Progenitor cell of endocrine pancreas (in vitro differentiated cells): ENCODE data around the gene LBR. TPM values are rescaled to one million over a fixed set of nuclear protein-coding genes. Genes with fewer than 3 reads are reported as not detected.

Source experiments
- DNase-seq: peaks from one replicate; pipeline ENCODE4 v3.0.0; 2021; ENCODE audit warnings: low spot score; ENCODE audit not compliant: unreplicated experiment
- H3K27ac Mint-ChIP-seq: 2 replicates; pipeline ENCODE4 v1.8.0; 2021; ENCODE audit warnings: mild to moderate bottlenecking, moderate library complexity, mixed read lengths
- H3K27me3 Mint-ChIP-seq: 2 replicates; pipeline ENCODE4 v1.8.0; 2021; ENCODE audit warnings: mixed read lengths
- H3K36me3 Mint-ChIP-seq: 2 replicates; pipeline ENCODE4 v1.8.0; 2022; ENCODE audit warnings: mixed read lengths; ENCODE audit not compliant: insufficient read depth
- H3K4me1 Mint-ChIP-seq: 2 replicates; pipeline ENCODE4 v1.8.0; 2021; ENCODE audit warnings: low read depth, mixed read lengths
- H3K4me3 Mint-ChIP-seq: 2 replicates; pipeline ENCODE4 v1.8.0; 2021; ENCODE audit warnings: low read depth, mild to moderate bottlenecking, moderate library complexity, mixed read lengths
- H3K9me3 Mint-ChIP-seq: 2 replicates; pipeline ENCODE4 v1.8.0; 2021; ENCODE audit warnings: low read depth, mixed read lengths
- total RNA-seq: library from RNA; stranded (reverse); gene quantifications from 2 replicates; pipeline ENCODE4 v1.2.1, GENCODE V29; 2021
- TF ChIP-seq, protein P1 (sequence below): fragments of 200-600 bp; sonication (generic); IDR thresholded peaks from one replicate; pipeline ENCODE4 v1.5.0; 2021; ENCODE audit warnings: antibody characterized with exemption, mild to moderate bottlenecking; ENCODE audit not compliant: unreplicated experiment

The LBR gene
- total RNA-seq, 1 donor from 2014 or later, result 116 TPM

DNA sequence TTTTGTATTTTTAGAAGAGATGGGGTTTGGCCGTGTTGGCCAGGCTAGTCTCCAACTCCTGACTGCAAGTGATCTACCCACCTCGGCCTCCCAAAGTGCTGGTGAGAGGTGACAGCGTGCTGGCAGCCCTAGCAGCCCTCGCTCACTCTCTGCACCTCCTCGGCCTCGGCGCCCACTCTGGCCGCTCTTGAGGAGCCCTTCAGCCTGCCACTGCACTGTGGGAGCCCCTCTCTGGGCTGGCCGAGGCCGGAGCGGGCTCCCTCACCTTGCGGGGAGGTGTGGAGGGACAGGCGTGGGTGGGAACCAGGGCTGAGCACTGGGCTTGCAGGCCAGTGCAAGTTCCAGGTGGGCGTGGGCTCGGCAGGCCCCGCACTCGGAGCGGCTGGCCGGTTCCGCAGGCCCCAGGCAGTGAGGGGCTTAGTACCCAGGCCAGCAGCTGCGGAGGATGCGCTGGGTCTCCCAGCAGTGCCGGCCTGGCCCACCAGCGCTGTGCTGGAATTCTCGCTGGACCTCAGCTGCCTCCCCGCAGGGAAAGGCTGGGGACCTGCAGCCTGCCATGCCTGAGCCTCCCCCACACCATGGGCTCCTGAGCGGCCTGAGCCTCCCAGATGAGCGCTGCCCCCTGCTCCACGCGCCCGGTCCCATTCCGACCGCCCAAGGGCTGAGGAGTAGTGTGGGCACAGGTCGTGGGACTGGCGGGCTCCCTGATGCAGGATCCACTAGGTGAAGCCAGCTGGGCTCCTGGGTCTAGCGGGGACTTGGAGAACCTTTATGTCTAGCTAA, 3.4 kb upstream of the LBR start:
- Mint-ChIP-seq H3K27ac (no peak overlapping the region), H3K27me3 (peaks cover 4% of the 10 kb centered on the region), H3K9me3 (no peaks in the 10 kb centered on the region), H3K36me3 (no peaks in the 10 kb centered on the region), H3K4me3 (no peak overlapping the region), H3K4me1 (peaks cover 13% of the 10 kb centered on the region)
- no peak for DNase-seq
- TF ChIP-seq, protein P1, sequence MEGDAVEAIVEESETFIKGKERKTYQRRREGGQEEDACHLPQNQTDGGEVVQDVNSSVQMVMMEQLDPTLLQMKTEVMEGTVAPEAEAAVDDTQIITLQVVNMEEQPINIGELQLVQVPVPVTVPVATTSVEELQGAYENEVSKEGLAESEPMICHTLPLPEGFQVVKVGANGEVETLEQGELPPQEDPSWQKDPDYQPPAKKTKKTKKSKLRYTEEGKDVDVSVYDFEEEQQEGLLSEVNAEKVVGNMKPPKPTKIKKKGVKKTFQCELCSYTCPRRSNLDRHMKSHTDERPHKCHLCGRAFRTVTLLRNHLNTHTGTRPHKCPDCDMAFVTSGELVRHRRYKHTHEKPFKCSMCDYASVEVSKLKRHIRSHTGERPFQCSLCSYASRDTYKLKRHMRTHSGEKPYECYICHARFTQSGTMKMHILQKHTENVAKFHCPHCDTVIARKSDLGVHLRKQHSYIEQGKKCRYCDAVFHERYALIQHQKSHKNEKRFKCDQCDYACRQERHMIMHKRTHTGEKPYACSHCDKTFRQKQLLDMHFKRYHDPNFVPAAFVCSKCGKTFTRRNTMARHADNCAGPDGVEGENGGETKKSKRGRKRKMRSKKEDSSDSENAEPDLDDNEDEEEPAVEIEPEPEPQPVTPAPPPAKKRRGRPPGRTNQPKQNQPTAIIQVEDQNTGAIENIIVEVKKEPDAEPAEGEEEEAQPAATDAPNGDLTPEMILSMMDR, result no peak

DNA sequence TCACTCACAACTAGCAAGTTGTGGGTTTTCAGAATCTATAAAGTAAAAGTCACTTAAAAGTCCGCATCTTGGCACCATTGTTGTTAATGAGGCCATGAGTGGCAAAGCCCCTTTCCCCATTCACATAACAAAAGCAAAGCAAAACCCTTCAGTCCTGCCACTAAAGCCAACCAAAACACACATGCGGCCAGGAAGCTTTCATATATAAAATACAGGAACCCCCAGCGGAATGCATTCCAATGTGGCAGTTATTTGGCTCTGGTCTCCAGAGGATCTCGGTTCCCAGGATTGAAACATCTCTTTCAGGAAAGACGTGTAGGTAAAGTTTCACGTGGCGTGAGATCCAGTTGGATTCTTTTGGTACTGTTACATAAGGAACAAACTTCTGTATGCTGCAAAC, 2.5 kb upstream of the LBR start:
- no peak for DNase-seq
- TF ChIP-seq, protein P1, result no peak
- Mint-ChIP-seq H3K27ac (no peak overlapping the region), H3K4me1 (peaks cover 22% of the 10 kb centered on the region), H3K9me3 (no peaks in the 10 kb centered on the region), H3K4me3 (no peak overlapping the region), H3K27me3 (no peaks in the 10 kb centered on the region), H3K36me3 (no peaks in the 10 kb centered on the region)

DNA sequence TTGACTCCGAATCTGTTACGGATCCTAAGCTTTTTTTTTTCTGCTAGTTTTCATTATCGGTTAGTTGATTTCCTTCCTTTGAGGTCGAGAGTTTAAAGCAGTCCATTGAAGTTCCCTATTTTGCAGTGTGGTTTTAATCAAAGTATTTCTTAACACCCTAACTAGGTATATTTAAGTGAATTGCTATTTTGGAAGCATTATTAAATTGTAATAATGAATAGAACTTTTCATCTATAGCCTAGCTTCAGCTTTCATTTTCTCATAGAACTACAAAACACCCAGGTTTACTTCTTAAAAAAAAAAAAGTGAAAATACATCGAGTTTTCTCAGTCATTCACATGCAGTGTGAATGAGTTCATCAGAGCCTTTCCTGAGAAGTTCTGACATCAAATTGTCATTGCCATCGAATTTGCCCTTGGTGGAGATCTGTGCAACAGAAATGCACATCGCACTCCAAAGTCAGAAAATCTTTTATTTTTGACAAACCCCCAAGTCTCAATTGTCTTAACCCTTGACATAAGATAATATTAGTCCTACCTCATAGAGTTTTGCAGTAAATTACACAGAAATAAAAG, 1.1 kb upstream of the LBR start:
- Mint-ChIP-seq H3K27me3 (no peaks in the 10 kb centered on the region), H3K4me1 (peaks cover 29% of the 10 kb centered on the region), H3K36me3 (no peaks in the 10 kb centered on the region), H3K4me3 (peak overlapping the region; percentile 82), H3K9me3 (no peaks in the 10 kb centered on the region), H3K27ac (peak overlapping the region; percentile 96)
- no peak for DNase-seq
- TF ChIP-seq, protein P1, result no peak

DNA sequence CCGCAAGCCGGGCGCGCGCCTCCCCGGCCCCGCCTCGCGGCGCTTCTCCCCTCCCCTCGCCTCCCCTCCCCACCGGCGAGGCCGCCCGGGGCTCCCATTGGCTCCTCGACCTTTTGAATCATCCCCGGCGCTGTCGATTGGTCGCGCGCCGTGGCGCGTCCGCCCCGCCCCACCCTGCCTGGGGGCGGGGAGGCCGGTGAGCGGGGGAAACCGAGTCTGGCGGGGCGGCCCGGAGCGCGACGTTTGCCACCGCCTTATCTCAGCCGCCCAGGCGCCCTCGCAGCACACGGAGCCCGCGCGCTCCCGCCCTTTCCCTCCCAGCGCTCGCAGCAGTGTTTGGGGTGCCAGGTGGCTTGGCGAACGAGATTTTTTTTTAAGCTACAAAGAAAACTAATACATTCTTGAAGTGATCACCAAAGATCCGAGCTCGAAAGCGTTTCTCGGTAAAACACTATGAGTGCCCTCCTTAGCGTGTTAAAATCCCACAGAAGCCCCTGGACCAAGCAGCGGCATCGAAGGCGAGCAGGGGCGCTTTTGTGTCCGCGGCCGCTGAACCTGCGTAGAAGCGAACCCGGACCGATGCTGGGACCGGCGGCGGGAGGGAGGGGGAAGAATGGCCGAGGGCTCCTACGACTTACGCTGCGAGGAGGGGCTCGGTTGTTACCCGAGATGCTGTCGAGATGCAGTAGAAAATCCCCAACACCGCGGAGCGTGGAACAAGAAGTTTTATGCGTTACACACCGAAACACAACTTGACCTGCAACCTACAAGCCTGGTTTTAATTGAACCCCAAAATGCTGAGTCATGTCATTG, 436 bp upstream of the LBR start:
- Mint-ChIP-seq H3K4me3 (peak overlapping the region; percentile 82), H3K27ac (peak overlapping the region; percentile 96), H3K9me3 (no peaks in the 10 kb centered on the region), H3K36me3 (no peaks in the 10 kb centered on the region), H3K27me3 (no peaks in the 10 kb centered on the region), H3K4me1 (peaks cover 36% of the 10 kb centered on the region)
- DNase-seq, result peak; percentile 82
- TF ChIP-seq, protein P1, result no peak
